ENCODE measurements around the gene PODN.
A peak's percentile ranks its signal among the peaks of the same experiment; 100 is the strongest.

The PODN gene

DNA sequence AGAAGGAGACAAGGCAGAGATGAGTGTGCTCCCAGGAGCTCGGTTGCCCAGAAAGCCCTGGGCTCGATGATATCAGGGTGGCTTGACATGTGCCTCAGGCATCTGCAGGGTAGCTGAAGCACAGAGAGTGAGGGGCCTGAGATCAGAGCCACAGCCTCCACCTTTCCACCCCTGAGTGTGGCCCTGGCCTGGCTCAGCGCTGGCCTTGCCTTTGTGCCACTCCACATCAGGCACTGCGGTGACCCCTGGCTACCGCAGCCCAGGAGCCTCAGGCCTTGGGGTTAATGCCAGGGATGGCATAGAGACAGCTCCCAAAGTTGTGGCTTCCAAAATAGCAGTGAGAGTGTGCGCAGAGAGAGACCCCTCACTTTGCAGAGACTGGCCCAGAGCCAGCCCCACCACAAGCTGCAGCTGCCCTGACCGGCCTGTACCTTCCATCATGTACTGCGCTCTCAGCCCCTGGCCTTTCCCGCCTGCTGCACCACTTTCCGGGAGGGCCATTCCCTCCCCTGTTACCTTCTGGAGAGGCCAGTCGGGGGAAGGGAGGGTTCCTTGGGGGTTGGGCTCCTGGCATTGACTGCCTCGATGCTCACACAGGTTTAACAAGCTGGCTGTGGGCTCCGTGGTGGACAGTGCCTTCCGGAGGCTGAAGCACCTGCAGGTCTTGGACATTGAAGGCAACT lies 19.5 kb downstream of the PODN start:
- H3K4me3 ChIP-seq (ENCODE audit: control insufficient read depth, low read depth, low read length), result no peak overlapping the region
- TF ChIP-seq, protein P1, sequence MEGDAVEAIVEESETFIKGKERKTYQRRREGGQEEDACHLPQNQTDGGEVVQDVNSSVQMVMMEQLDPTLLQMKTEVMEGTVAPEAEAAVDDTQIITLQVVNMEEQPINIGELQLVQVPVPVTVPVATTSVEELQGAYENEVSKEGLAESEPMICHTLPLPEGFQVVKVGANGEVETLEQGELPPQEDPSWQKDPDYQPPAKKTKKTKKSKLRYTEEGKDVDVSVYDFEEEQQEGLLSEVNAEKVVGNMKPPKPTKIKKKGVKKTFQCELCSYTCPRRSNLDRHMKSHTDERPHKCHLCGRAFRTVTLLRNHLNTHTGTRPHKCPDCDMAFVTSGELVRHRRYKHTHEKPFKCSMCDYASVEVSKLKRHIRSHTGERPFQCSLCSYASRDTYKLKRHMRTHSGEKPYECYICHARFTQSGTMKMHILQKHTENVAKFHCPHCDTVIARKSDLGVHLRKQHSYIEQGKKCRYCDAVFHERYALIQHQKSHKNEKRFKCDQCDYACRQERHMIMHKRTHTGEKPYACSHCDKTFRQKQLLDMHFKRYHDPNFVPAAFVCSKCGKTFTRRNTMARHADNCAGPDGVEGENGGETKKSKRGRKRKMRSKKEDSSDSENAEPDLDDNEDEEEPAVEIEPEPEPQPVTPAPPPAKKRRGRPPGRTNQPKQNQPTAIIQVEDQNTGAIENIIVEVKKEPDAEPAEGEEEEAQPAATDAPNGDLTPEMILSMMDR (conservative IDR thresholded peaks at IDR 0.05; ENCODE audit: control insufficient read depth, insufficient read depth, low read depth, low read length), result no peak
- DNase-seq (ENCODE audit: low read depth), result no peak

GRCh38 chr1:53082826-53083455 lies 20.9 kb downstream of the PODN start:
- H3K4me3 ChIP-seq (ENCODE audit: control insufficient read depth, low read depth, low read length), result no peak overlapping the region
- TF ChIP-seq, protein P1 (conservative IDR thresholded peaks at IDR 0.05; ENCODE audit: control insufficient read depth, insufficient read depth, low read depth, low read length), result no peak
- no peak for DNase-seq (ENCODE audit: low read depth)

DNA sequence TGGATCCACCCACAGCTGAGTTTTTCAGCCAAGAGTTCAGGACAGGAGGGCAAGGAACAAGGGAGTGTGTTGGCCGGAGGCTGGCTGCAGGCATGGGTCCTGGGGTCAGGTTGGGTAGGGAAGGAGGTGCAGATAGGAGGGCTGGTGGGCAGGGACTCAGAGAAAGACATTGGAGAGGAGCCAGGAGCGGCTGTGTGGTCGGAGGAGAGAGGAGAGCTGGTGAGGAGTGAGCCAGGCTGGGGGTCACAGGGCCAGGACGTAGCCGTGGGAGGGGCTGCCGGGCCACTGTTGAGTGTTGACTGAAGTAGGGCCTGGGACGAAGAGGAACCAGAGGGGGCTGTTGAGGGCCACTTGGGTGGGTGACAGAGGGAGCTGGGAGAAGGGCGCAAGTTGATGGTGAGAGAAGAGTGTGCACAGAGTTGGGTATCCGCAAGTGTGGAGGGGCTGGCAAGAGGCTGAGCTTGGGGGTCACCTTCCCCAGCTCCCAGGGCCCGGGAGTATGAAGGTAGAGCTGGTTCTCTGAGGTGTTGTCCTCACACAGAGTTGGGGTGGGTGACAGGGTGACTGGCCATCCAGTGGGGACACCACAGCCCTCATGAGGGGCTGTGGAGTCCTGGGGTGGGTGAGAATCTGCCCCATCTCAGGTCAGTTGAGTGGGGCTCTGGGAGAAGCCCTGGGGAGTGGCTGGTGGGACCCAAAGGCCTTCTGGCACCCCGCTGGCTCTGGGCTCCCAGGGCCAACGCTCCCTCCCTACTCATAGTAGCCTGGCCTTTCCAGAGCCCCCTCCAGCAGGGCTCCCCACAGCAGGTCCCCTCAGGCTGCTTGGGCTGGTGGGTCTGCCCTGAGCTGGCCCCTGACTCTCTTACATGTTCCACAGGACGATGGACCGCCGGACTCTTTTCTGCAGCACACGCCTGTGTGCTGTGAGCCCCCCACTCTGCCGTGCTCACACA lies 21.9 kb downstream of the PODN start:
- no peak for DNase-seq (ENCODE audit: low read depth)
- no peak overlapping the region for H3K4me3 ChIP-seq (ENCODE audit: control insufficient read depth, low read depth, low read length)
- TF ChIP-seq, protein P1 (conservative IDR thresholded peaks at IDR 0.05; ENCODE audit: control insufficient read depth, insufficient read depth, low read depth, low read length), result no peak

DNA sequence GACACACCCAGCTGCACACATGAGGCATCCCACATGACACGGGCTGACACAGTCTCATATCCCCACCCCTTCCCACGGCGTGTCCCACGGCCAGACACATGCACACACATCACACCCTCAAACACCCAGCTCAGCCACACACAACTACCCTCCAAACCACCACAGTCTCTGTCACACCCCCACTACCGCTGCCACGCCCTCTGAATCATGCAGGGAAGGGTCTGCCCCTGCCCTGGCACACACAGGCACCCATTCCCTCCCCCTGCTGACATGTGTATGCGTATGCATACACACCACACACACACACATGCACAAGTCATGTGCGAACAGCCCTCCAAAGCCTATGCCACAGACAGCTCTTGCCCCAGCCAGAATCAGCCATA lies 22.6 kb downstream of the PODN start:
- TF ChIP-seq, protein P1 (conservative IDR thresholded peaks at IDR 0.05; ENCODE audit: control insufficient read depth, insufficient read depth, low read depth, low read length), result no peak
- no peak overlapping the region for H3K4me3 ChIP-seq (ENCODE audit: control insufficient read depth, low read depth, low read length)
- DNase-seq (ENCODE audit: low read depth), result peak; percentile 14

DNA sequence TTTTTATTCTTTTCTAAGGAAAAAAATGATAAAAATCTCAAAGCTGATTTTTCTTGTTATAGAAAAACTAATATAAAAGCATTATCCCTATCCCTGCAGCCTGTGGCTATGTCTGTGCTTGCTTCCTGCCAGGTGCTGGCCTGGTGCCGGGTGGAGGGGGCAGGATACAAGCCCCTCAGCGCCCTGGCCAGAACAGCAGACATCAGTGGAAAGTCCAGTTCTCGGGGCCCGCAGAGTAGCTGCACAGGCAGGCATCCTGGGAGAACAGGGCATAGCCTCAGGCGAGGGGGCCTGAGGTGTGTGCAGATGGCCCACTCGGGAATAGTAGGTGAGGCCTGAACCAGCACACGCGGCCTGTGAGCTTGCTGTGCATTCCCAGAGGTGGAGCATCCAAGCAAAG lies 23.4 kb downstream of the PODN start:
- TF ChIP-seq, protein P1 (conservative IDR thresholded peaks at IDR 0.05; ENCODE audit: control insufficient read depth, insufficient read depth, low read depth, low read length), result no peak
- no peak overlapping the region for H3K4me3 ChIP-seq (ENCODE audit: control insufficient read depth, low read depth, low read length)
- no peak for DNase-seq (ENCODE audit: low read depth)

DNA sequence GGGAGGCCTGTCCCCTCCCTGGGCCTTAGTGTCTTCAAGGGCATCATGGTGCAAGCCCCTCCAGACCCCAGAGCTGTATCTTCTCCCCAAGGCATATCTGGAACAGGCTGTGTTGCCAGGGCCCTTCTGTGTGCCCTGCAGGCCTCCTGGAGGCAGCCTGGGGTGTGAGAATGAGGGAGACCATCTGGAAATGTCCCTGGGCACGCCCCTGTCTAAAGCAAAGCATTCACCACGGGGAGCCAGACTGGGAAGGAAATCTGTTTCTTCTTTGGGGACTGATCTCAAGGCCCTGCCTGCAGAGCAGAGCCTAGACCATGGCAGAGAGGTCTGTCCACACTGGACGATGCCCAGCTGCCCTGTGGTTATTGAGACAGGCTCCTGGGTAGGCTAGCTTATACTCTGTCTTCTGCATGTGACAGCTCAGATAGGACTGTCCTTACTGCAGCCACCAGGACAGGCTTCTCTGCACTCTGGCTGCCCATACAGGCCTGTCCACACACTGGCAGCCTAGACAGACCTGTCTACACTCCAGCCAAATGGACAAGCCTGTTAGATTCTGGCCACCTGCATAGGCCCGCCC lies 24.6 kb downstream of the PODN start:
- H3K4me3 ChIP-seq (ENCODE audit: control insufficient read depth, low read depth, low read length), result no peak overlapping the region
- TF ChIP-seq, protein P1 (conservative IDR thresholded peaks at IDR 0.05; ENCODE audit: control insufficient read depth, insufficient read depth, low read depth, low read length), result no peak

More for the DNA sequence above, 24.6 kb downstream of the PODN start:
- no peak for DNase-seq (ENCODE audit: low read depth)

Measured in fibroblast of mammary gland (primary cell).